ENCODE data around the gene PLK1. TPM values are rescaled to one million over a fixed set of nuclear protein-coding genes. Genes with fewer than 3 reads are reported as not detected.

Gene PLK1
- total and polyA plus RNA-seq, 2 of the 13 experiments (the other 11 are each of a cell fraction or from before 2014, with no cell fraction given) = 71.5 to 76.3 TPM

GRCh38 chr16:23678430-23679273 lies at the start of gene PLK1 (continued):
- TF ChIP-seq E2F5 (CRISPR knock-in tag; conservative IDR thresholded peaks at IDR 0.05) = peak; percentile 100
- TF ChIP-seq ZNF597 (CRISPR knock-in tag; IDR thresholded peaks at IDR 0.05) = no peak; the same call in 1 of the 2 replicates
- peak; percentile 86 for TF ChIP-seq HNRNPL (IDR thresholded peaks at IDR 0.05; ENCODE audit: low read depth, low read length)
- TF ChIP-seq ZNF407 (CRISPR knock-in tag; IDR thresholded peaks at IDR 0.05; ENCODE audit: not compliant biosample characterization) = peak; percentile 61
- TF ChIP-seq RFX3 (CRISPR knock-in tag; IDR thresholded peaks at IDR 0.05) = no peak; the same call in 1 of the 2 replicates
- TF ChIP-seq KLF11 (CRISPR knock-in tag; IDR thresholded peaks at IDR 0.05) = peak; percentile 87; the same call in 1 of the 2 replicates
- no peak for TF ChIP-seq HNF1A (IDR thresholded peaks at IDR 0.05; ENCODE audit: low read depth)
- TF ChIP-seq HNF1A (CRISPR knock-in tag; IDR thresholded peaks at IDR 0.05; ENCODE audit: borderline replicate concordance) = peak; percentile 79; the same call in 1 of the 2 replicates
- peak; percentile 91 for TF ChIP-seq ETV6 (CRISPR knock-in tag; conservative IDR thresholded peaks at IDR 0.05)
- TF ChIP-seq ELF1 (CRISPR knock-in tag; IDR thresholded peaks at IDR 0.05) = peak; percentile 68; the same call in 1 of the 2 replicates

Measured in HepG2 (cell line).